ENCODE results near the gene HOXA11. TPM values are rescaled to one million over a fixed set of nuclear protein-coding genes. Genes with fewer than 3 reads are reported as not detected.

The HOXA11 gene
- total and polyA plus RNA-seq, 10 donors: not detected

- no peaks in the 10 kb centered on the region for H3K36me3 ChIP-seq
- TF ChIP-seq CTCF (IDR thresholded peaks at IDR 0.05 in 8 of 11, conservative IDR thresholded peaks at IDR 0.05 in 3 of 11): no peak
- TF ChIP-seq POLR2AphosphoS5 (IDR thresholded peaks at IDR 0.05): no peak
- TF ChIP-seq POLR2A (IDR thresholded peaks at IDR 0.05): no peak
- intact Hi-C loops (cut with DNase I; ENCODE audit: low total_unique reads): loop anchor here (10.0 kb wide), 1 partner anchor 1304 kb away; no protein-coding TSS in a partner anchor
- DNase-seq: peak; percentile 71
- H3K27me3 ChIP-seq (replicated peaks in 1 of 7): peaks cover 53 to 100% (median 100%) of the 10 kb centered on the region in 7 donors
- H3K27ac ChIP-seq: no peak overlapping the region
- peaks cover 20 to 93% (median 68%) of the 10 kb centered on the region in 6 donors for H3K4me1 ChIP-seq
- peaks cover 0 to 23% (median 0%) of the 10 kb centered on the region in 8 donors for H3K9me3 ChIP-seq
- H3K4me3 ChIP-seq: no peak overlapping the region
- WGBS, 5 donors: 11 to 38% (median 12%) methylated on average over 20 to 25 of the region's 25 CpGs
Observed at GRCh38 chr7:27168265-27168947, 16.6 kb downstream of the HOXA11 start.

GRCh38 chr7:27167916-27168264 is 17.1 kb downstream of the HOXA11 start:
- 13 to 30% (median 17%) methylated on average over 4 of the region's 4 CpGs for WGBS, 5 donors
- intact Hi-C loops (cut with DNase I; ENCODE audit: low total_unique reads): loop anchor here (10.0 kb wide), 1 partner anchor 1303 kb away; no protein-coding TSS in a partner anchor
- TF ChIP-seq POLR2AphosphoS5 (IDR thresholded peaks at IDR 0.05): no peak
- no peak for TF ChIP-seq CTCF (IDR thresholded peaks at IDR 0.05 in 8 of 11, conservative IDR thresholded peaks at IDR 0.05 in 3 of 11)
- no peak for TF ChIP-seq POLR2A (IDR thresholded peaks at IDR 0.05)
- H3K36me3 ChIP-seq: no peaks in the 10 kb centered on the region
- H3K9me3 ChIP-seq: peaks cover 0 to 23% (median 0%) of the 10 kb centered on the region in 8 donors
- H3K4me3 ChIP-seq: no peak overlapping the region
- peaks cover 49 to 100% (median 99%) of the 10 kb centered on the region in 7 donors for H3K27me3 ChIP-seq (replicated peaks in 1 of 7)
- DNase-seq: peak; percentile 3
- H3K27ac ChIP-seq: no peak overlapping the region
- H3K4me1 ChIP-seq: peaks cover 16 to 90% (median 64%) of the 10 kb centered on the region in 6 donors

- TF ChIP-seq POLR2AphosphoS5 (IDR thresholded peaks at IDR 0.05): no peak
- no peak for TF ChIP-seq POLR2A (IDR thresholded peaks at IDR 0.05)
- no peak for TF ChIP-seq CTCF (IDR thresholded peaks at IDR 0.05 in 8 of 11, conservative IDR thresholded peaks at IDR 0.05 in 3 of 11)
- H3K4me1 ChIP-seq: peaks cover 15 to 83% (median 53%) of the 10 kb centered on the region in 6 donors
- peaks cover 41 to 100% (median 99%) of the 10 kb centered on the region in 7 donors for H3K27me3 ChIP-seq (replicated peaks in 1 of 7)
- intact Hi-C loops (cut with DNase I; ENCODE audit: low total_unique reads): loop anchor here (10.0 kb wide), 1 partner anchor 1302 kb away; no protein-coding TSS in a partner anchor
- peak overlapping the region in 4 of 8 donors; percentile 39 to 65 (median 46) for H3K4me3 ChIP-seq
- peak; percentile 74 for DNase-seq
- 7 to 14% (median 8%) methylated on average over 50 of the region's 50 CpGs for WGBS, 5 donors
- H3K9me3 ChIP-seq: peaks cover 0 to 15% (median 0%) of the 10 kb centered on the region in 8 donors
- H3K36me3 ChIP-seq: no peaks in the 10 kb centered on the region
- H3K27ac ChIP-seq: no peak overlapping the region
Observed at GRCh38 chr7:27166531-27167505, 18.2 kb downstream of the HOXA11 start.
